Measurements from ENCODE around the gene FNDC3B.

FNDC3B gene

GRCh38 chr3:172276103-172276502 is 236.7 kb downstream of the FNDC3B start:
- in situ Hi-C loops (cut with HindIII; ENCODE audit: low sequenced_read_pairs): no loop called here

- in situ Hi-C loops (cut with HindIII; ENCODE audit: low sequenced_read_pairs): no loop called here
Observed at GRCh38 chr3:172277151-172277652, 237.8 kb downstream of the FNDC3B start.

DNA sequence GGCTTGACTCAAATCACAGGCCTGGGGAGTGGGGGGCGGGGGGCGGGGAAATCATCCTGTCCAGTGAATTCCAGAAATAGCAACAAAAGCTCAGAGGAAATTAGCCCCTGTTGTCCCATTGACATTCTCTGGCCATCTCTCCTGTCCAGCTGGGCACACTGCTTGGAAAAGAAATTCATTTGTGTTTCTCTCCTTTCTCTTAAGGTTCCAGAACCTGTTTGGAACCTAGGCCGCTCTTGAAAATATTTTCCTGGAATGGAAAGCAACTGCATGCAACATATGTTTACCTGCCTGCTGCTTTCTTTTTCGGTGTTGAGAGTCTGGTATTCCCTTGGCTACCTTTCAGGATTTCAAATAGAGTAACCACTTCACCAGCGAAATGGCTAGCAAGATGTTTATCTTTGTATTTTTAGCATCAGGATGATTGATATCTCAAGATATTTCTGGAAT is 239.8 kb downstream of the FNDC3B start:
- in situ Hi-C loops (cut with HindIII; ENCODE audit: low sequenced_read_pairs): no loop called here

- in situ Hi-C loops (cut with HindIII; ENCODE audit: low sequenced_read_pairs): no loop called here
Observed at GRCh38 chr3:172279974-172280373, 240.6 kb downstream of the FNDC3B start.

GRCh38 chr3:172280406-172281051 is 241.2 kb downstream of the FNDC3B start:
- in situ Hi-C loops (cut with HindIII; ENCODE audit: low sequenced_read_pairs): no loop called here

DNA sequence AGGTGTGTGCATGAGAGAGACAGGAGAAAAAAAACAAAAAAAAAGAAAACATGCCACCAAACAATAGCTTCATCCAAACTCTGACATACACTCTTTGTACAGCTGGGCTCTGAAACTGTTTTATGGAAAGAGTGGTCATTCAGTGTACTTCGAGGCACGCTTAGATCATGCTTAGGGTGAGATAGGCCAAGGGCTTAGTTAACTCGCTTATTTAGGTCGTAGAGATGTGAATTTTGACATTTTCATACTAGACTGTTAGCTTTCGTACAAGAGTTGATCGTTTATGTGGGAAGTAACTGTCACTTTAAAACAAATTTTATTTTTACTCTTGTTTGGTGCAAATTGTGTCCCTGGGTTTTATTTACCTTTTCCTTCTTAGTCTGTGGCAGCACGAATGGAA is 242.5 kb downstream of the FNDC3B start:
- in situ Hi-C loops (cut with HindIII; ENCODE audit: low sequenced_read_pairs): no loop called here

DNA sequence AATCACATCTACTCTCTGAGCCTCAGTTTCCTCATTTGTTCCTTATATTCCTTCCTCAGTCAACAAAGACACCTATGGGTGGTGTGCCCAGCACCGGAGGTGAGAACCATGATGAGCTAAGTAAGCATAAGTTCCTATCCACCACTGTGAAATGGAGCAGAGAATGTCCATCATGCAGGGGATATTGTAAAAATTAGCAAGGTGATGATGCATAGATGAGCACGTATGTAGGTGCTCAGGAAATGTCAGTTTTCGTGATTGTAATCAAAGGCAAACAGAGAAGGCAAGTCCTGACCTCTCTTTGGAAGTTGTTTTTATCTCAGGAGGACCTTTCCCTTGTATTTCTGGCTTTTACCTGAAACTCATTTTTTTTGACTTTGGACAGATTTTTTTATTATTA is 243.5 kb downstream of the FNDC3B start:
- in situ Hi-C loops (cut with HindIII; ENCODE audit: low sequenced_read_pairs): no loop called here

DNA sequence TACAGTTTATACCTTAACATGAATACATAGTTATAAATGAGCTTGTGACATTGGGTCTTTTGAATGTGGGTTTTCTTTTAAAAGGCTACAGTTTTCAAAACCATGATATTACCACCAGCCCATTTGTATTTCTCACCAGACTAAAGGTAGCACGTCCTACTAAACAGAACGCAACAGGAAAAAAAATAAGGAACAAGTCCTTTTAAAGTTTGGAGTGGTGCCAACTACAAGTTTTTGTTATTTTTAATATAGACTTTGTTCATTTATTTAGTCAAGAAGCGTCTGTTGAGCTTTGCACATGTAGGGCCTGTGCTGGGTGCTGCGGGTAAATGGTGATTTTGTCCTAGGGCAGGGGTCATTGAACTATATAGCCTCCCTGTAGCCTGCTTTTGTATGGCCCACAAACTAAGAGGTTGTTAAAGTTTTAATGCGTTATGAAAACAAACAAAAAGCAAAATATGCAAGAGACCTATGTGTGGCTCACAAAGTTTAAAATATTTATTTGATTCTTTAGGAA is 244.5 kb downstream of the FNDC3B start:
- in situ Hi-C loops (cut with HindIII; ENCODE audit: low sequenced_read_pairs): no loop called here

DNA sequence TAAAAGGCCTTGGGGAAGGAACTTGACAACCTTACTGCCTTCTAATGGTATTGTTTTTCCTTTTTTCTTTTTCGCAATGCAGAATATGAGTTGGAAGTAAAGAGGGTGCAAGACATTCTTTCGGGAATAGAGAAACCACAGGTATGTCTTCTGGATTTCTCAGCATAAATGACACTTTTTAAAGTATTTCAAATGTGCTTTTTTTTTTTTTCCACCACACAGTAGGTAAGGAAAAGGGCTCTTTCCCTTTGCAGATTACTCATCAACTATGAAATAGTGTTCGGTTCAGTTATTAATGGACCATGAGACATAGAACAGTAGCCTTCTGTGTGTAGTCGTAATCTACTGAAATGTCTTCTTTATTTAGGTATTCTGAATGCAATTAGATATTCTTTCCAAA is 246.5 kb downstream of the FNDC3B start:
- in situ Hi-C loops (cut with HindIII; ENCODE audit: low sequenced_read_pairs): no loop called here

DNA sequence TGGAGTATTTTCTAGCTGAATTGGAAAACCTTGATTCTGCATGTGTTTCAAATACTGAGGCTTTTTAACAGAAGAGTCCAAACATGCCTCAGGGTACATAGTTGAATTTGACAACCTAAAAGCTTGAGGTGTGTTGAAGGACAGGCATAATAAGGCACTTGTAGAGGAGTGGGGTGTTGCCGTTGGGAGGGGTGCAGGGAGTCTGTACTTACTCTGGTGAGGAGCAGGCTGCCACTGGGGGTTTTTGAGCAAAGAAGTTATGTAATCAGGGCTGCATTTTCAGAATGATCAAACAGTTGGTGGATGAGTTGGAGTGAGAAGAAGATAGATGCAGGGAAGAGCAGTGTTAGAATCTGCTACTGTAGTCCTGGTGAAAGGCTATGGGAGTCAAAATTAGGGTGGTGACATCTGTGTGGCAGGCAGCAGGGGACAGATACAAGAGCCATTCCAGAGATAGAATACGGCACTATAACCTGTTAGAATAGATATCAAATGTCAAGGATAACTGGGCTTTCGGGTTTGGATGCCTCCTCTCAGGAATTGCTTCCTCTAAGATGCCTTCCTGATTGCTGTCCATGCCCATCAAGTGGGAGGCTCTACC is 247.3 kb downstream of the FNDC3B start:
- in situ Hi-C loops (cut with HindIII; ENCODE audit: low sequenced_read_pairs): no loop called here

GRCh38 chr3:172287937-172288477 is 248.6 kb downstream of the FNDC3B start:
- in situ Hi-C loops (cut with HindIII; ENCODE audit: low sequenced_read_pairs): no loop called here

DNA sequence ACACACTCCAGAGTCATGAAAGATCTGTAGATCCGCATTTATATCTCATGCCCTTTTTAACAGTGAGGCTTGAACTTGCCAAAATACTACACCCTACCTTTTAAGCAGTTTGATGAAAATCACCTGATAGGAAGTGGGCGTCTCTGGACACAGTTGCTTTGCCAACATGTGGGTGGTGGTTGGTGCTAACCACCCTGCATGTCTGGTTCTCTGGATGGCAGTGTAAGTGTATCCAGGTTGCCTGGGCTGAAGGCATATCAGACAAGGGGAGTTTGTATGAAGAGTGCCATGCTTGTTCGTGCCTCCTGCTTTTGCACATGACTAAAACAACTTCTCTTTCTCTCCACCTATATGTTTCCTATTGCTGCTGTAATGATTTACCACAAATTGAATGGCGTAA is 249.3 kb downstream of the FNDC3B start:
- in situ Hi-C loops (cut with HindIII; ENCODE audit: low sequenced_read_pairs): no loop called here

DNA sequence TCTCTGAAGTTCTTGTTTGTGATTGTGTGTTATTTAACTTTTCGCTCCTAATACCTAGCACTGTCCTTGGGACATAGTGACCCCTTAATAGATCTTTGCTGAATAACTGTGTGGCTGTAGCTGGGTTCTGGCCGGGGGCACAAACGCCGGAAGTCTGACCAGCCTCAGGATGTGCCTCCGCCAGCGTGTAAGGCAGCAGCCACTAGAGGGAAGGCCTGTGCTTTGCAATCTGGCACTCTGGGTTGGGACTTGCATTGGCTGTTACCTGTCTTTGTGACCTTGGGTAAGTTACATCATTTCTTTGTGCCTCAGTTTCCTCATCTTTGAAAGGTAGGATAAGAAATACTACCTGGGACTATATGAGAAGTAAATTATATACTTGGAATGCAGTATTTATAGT is 250.2 kb downstream of the FNDC3B start:
- in situ Hi-C loops (cut with HindIII; ENCODE audit: low sequenced_read_pairs): no loop called here

- in situ Hi-C loops (cut with HindIII; ENCODE audit: low sequenced_read_pairs): no loop called here
Observed at GRCh38 chr3:172290457-172290856, 251.1 kb downstream of the FNDC3B start.

- in situ Hi-C loops (cut with HindIII; ENCODE audit: low sequenced_read_pairs): no loop called here
Observed at GRCh38 chr3:172291650-172292049, 252.3 kb downstream of the FNDC3B start.

DNA sequence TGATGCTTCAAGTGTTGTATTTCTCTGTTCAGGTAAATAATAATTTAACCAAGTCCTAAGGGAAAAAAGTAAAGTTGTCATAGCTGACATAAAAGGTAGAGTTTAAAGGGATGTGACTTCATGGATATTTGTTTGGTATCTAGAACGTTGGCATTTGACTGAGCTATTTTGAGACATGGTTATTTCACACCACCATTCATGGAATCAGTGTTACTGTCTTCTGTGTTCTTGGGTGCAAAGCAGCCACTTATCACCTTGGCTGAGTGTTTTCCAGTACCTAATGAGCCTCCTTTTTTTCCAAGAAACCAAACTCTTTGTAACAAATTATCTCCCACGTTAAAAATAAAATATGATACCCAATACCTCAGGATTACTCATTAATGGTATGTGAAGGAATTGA is 253.0 kb downstream of the FNDC3B start:
- in situ Hi-C loops (cut with HindIII; ENCODE audit: low sequenced_read_pairs): no loop called here

GRCh38 chr3:172293093-172293492 is 253.7 kb downstream of the FNDC3B start:
- in situ Hi-C loops (cut with HindIII; ENCODE audit: low sequenced_read_pairs): no loop called here

DNA sequence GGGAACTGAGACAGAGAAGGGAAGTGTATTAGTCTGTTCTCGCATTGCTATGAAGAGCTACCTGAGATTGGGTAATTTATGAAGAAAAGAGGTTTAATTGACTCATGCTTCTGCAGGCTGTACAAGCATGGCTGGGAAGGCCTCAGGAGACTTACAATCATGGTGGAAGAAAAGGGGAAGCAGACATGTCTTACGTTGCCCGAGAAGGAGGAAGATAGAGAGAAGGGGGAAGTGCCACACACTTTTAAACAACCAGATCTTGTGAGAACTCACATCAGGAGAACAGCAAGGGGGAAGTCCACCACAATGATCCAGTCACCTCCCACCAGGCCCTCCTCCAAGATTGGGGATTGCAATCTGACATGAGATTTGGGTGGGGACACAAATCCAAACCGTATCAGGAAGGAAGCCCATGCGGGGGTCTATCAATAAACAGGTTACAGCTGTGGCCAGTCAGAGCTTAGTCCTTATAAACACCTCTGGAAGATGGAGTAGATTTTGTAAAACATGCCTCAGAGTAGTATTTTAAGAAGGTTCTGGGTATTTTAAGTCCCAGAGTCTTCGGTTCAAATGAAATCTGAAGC is 254.9 kb downstream of the FNDC3B start:
- in situ Hi-C loops (cut with HindIII; ENCODE audit: low sequenced_read_pairs): no loop called here

GRCh38 chr3:172296248-172296974 is 257.0 kb downstream of the FNDC3B start:
- in situ Hi-C loops (cut with HindIII; ENCODE audit: low sequenced_read_pairs): no loop called here

GRCh38 chr3:172296975-172297332 is 257.6 kb downstream of the FNDC3B start:
- in situ Hi-C loops (cut with HindIII; ENCODE audit: low sequenced_read_pairs): no loop called here

DNA sequence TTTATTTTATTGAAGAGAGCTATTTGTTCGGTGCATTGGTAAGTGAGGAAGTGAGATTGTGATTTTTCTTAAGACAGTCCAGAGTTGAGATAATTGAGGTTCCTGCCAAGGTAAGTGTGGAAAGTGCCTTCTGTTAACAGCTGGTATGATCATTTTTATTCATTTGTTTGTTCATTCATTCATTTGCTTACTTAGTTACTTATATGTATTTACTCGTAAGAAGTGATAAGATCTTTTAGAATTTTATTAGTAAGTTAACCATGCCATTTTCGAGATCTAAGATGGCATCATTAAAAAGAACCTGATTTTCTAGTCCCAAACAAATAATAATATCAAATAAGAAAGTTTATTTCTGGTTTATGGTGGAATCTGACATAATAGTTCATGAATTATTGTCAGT is 258.9 kb downstream of the FNDC3B start:
- in situ Hi-C loops (cut with HindIII; ENCODE audit: low sequenced_read_pairs): no loop called here

All from DLD1 (cell line).